HEK293 (cell line): ENCODE data around the gene CPEB2.

Source experiments
- CTCF ChIA-PET: fragments of 350-600 bp; formaldehyde crosslinking; extraction: SDS; loops from one replicate; lab custom pipeline; 2021; ENCODE audit warnings: antibody characterized with exemption; lab: Yijun Ruan, JAX
- POLR2A ChIA-PET: fragments of 300-600 bp; formaldehyde crosslinking; extraction: SDS; loops from one replicate; lab custom pipeline; 2020; ENCODE audit warnings: antibody characterized with exemption, inconsistent platforms; lab: Yijun Ruan, JAX
- H3K27ac ChIP-seq: fragments of 200-500 bp; sonication (Bioruptor generic); 2 replicates; pipeline ENCODE4 v1.5.1; 2014; ENCODE audit warnings: low read depth, low read length, control low read depth, inconsistent platforms; ENCODE audit errors: extremely low read depth
- H3K36me3 ChIP-seq, 2 experiments: fragments of 200-500 bp in 1 of 2; sonication (Bioruptor generic) in 1 of 2; 1 replicate in 1 of 2; 2 replicates in 1 of 2; pipeline ENCODE4 v1.5.1; 2014 to 2017; ENCODE audit warnings: inconsistent platforms in 2 of 2, low read length in 2 of 2; ENCODE audit not compliant: control insufficient read depth in 2 of 2, insufficient read depth in 1 of 2
- H3K4me1 ChIP-seq: fragments of 200-500 bp; sonication (Bioruptor generic); 2 replicates; pipeline ENCODE4 v1.5.1; 2014; ENCODE audit warnings: mild to moderate bottlenecking, low read length, inconsistent platforms; ENCODE audit not compliant: control insufficient read depth, insufficient read depth
- H3K4me3 ChIP-seq: 2 replicates; pipeline ENCODE4 v1.5.1; 2011; ENCODE audit warnings: low read depth, mild to moderate bottlenecking, control low read depth, low read length, moderate library complexity
- H3K9me3 ChIP-seq: fragments of 200-500 bp; sonication (Bioruptor generic); 2 replicates; pipeline ENCODE4 v1.5.1; 2014; ENCODE audit warnings: low read depth, low read length, inconsistent platforms; ENCODE audit not compliant: control insufficient read depth, insufficient read depth
- BCL11A ChIP-seq: fragments of 450-650 bp; formaldehyde crosslinking; IDR thresholded peaks from 2 replicates; pipeline ENCODE4 v1.5.1; 2016; ENCODE audit warnings: low read depth, missing biosample characterization, missing genetic modification characterization
- GLIS1 ChIP-seq: fragments of 450-650 bp; formaldehyde crosslinking; IDR thresholded peaks from 2 replicates; pipeline ENCODE4 v1.5.1; 2016; ENCODE audit warnings: missing biosample characterization, missing genetic modification characterization
- IKZF3 ChIP-seq: fragments of 450-650 bp; IDR thresholded peaks from 2 replicates; pipeline ENCODE4 v1.5.0; 2018; ENCODE audit warnings: missing biosample characterization, mild to moderate bottlenecking, missing genetic modification characterization, moderate library complexity
- MZF1 ChIP-seq: fragments of 450-650 bp; formaldehyde crosslinking; IDR thresholded peaks from 2 replicates; pipeline ENCODE4 v1.5.1; 2017; ENCODE audit warnings: missing biosample characterization, missing genetic modification characterization, borderline replicate concordance
- SCRT1 ChIP-seq: fragments of 450-650 bp; formaldehyde crosslinking; IDR thresholded peaks from 2 replicates; pipeline ENCODE4 v1.5.1; 2016; ENCODE audit warnings: missing biosample characterization, missing genetic modification characterization, borderline replicate concordance
- TCF7L2 ChIP-seq: IDR thresholded peaks from 2 replicates; pipeline ENCODE4 v1.6.1; 2011; ENCODE audit warnings: low read depth, mild to moderate bottlenecking, inconsistent platforms, low read length, moderate library complexity, borderline replicate concordance
- ZBTB48 ChIP-seq: fragments of 450-650 bp; formaldehyde crosslinking; IDR thresholded peaks from 2 replicates; pipeline ENCODE4 v1.5.1; 2016; ENCODE audit warnings: missing biosample characterization, missing genetic modification characterization
- ZFP37 ChIP-seq: fragments of 450-650 bp; formaldehyde crosslinking; IDR thresholded peaks from 2 replicates; pipeline ENCODE4 v1.5.1; 2016; ENCODE audit warnings: missing biosample characterization, missing genetic modification characterization
- ZFP41 ChIP-seq: fragments of 450-650 bp; formaldehyde crosslinking; IDR thresholded peaks from 2 replicates; pipeline ENCODE4 v1.5.1; 2016; ENCODE audit warnings: missing biosample characterization, missing genetic modification characterization, borderline replicate concordance
- ZNF529 ChIP-seq: fragments of 450-650 bp; formaldehyde crosslinking; IDR thresholded peaks from 2 replicates; pipeline ENCODE4 v1.5.1; 2017; ENCODE audit warnings: missing genetic modification characterization, missing biosample characterization; ENCODE audit not compliant: insufficient replicate concordance
- ZNF549 ChIP-seq: fragments of 450-650 bp; IDR thresholded peaks from 2 replicates; pipeline ENCODE4 v1.5.1; 2018; ENCODE audit warnings: missing biosample characterization, missing genetic modification characterization, mild to moderate bottlenecking, inconsistent platforms, moderate library complexity
- ZNF596 ChIP-seq: fragments of 450-650 bp; IDR thresholded peaks from 2 replicates; pipeline ENCODE4 v1.5.0; 2018; ENCODE audit warnings: missing biosample characterization, mild to moderate bottlenecking, missing genetic modification characterization, moderate library complexity
- ZNF707 ChIP-seq: fragments of 450-650 bp; formaldehyde crosslinking; IDR thresholded peaks from 2 replicates; pipeline ENCODE4 v1.5.1; 2016; ENCODE audit warnings: missing biosample characterization, missing genetic modification characterization
- TF ChIP-seq, protein P1 (sequence below): fragments of 450-650 bp; formaldehyde crosslinking; IDR thresholded peaks from 2 replicates; pipeline ENCODE4 v1.5.1; 2016; ENCODE audit warnings: missing biosample characterization, missing genetic modification characterization
- TF ChIP-seq, protein P2 (sequence below): fragments of 450-650 bp; formaldehyde crosslinking; IDR thresholded peaks from 2 replicates; pipeline ENCODE4 v1.5.1; 2016; ENCODE audit warnings: missing biosample characterization, missing genetic modification characterization
- TF ChIP-seq, protein P3 (sequence below): fragments of 450-650 bp; formaldehyde crosslinking; IDR thresholded peaks from 2 replicates; pipeline ENCODE4 v1.5.1; 2016; ENCODE audit warnings: missing biosample characterization, missing genetic modification characterization
- TF ChIP-seq, protein P4 (sequence below): fragments of 450-650 bp; formaldehyde crosslinking; IDR thresholded peaks from 2 replicates; pipeline ENCODE4 v1.5.1; 2016; ENCODE audit warnings: missing biosample characterization, missing genetic modification characterization
- TF ChIP-seq, protein P5 (sequence below): fragments of 450-650 bp; formaldehyde crosslinking; IDR thresholded peaks from 2 replicates; pipeline ENCODE4 v1.5.1; 2017; ENCODE audit warnings: missing biosample characterization, missing genetic modification characterization

Gene CPEB2

DNA sequence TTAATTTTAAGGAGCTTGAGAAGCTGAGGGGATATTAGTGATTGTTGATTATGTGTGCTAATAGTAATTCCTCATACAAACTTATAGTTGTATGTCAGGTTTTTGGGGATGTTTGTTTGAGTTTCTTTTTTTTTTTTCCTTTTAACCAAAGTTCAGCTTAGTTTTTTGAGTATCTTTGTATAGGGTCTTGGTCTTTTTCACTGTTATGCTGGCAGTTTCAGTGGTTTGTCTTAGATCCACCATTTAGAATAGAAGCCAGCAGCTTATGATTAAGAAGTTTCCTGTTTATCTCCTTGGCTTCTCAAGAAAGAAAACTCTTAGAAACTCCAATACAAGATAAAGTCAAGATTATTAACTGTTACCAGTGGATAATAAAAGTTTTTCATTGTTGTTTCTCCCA lies 16.1 kb downstream of the CPEB2 start (continued):
- TF ChIP-seq, protein P1, sequence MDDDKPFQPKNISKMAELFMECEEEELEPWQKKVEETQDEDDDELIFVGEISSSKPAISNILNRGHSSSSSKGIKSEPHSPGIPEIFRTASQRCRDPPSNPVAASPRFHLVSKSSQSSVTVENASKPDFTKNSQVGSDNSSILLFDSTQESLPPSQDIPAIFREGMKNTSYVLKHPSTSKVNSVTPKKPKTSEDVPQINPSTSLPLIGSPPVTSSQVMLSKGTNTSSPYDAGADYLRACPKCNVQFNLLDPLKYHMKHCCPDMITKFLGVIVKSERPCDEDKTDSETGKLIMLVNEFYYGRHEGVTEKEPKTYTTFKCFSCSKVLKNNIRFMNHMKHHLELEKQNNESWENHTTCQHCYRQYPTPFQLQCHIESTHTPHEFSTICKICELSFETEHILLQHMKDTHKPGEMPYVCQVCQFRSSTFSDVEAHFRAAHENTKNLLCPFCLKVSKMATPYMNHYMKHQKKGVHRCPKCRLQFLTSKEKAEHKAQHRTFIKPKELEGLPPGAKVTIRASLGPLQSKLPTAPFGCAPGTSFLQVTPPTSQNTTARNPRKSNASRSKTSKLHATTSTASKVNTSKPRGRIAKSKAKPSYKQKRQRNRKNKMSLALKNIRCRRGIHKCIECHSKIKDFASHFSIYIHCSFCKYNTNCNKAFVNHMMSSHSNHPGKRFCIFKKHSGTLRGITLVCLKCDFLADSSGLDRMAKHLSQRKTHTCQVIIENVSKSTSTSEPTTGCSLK = no peak
- TF ChIP-seq, protein P2, sequence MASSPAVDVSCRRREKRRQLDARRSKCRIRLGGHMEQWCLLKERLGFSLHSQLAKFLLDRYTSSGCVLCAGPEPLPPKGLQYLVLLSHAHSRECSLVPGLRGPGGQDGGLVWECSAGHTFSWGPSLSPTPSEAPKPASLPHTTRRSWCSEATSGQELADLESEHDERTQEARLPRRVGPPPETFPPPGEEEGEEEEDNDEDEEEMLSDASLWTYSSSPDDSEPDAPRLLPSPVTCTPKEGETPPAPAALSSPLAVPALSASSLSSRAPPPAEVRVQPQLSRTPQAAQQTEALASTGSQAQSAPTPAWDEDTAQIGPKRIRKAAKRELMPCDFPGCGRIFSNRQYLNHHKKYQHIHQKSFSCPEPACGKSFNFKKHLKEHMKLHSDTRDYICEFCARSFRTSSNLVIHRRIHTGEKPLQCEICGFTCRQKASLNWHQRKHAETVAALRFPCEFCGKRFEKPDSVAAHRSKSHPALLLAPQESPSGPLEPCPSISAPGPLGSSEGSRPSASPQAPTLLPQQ (tag by site-specific recombination) = no peak

DNA sequence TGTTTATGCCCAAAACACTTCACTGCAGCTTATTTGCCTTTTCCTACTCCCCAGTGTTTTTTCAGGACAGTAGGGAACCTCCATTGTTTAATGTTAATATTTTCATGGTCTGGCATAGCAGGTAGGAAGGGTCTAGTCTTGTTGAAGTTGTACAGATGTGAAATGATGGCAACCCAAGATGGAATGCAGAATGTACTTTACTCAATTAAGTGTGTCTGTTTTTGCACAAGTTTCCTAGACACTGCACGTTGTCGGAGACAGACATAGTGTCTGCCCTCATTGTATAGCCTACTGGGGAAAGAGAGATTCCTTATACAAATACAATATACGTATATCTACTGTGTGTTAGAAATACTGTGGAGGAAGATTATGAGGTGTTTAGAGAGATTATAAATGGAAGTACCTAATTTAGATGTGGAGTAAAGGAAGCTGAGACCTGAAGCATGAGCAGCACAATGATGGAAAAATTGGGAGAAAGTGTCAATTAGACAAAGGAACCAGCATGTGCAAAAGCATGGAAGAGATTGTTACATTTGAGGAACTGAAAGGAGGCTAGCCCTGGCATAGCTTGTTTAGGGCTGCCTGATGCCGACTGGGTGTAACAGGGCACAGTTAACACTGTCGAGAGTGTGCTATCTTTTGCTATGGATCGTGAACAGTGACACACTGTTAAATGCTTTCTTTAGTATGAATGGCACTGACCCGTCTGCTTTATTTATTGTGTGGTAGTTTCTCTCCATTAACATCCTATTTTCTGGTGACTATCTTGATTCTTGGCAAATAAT lies 18.4 kb downstream of the CPEB2 start:
- Histone ChIP-seq H3K4me1 (no peaks in the 10 kb centered on the region), H3K36me3 (peaks cover 4 to 27% of the 10 kb centered on the region in 2 experiments; a peak in 2 of 3 replicates), H3K4me3 (no peak overlapping the region), H3K27ac (no peak overlapping the region), H3K9me3 (no peaks in the 10 kb centered on the region)
- TF ChIP-seq ZFP41 (tag by site-specific recombination) = no peak
- TF ChIP-seq ZNF707 (tag by site-specific recombination) = no peak
- no peak for TF ChIP-seq ZNF549
- TF ChIP-seq IKZF3 (tag by site-specific recombination) = no peak
- no peak for TF ChIP-seq ZNF529 (tag by site-specific recombination)
- TF ChIP-seq BCL11A (tag by site-specific recombination) = no peak
- TF ChIP-seq, protein P3, sequence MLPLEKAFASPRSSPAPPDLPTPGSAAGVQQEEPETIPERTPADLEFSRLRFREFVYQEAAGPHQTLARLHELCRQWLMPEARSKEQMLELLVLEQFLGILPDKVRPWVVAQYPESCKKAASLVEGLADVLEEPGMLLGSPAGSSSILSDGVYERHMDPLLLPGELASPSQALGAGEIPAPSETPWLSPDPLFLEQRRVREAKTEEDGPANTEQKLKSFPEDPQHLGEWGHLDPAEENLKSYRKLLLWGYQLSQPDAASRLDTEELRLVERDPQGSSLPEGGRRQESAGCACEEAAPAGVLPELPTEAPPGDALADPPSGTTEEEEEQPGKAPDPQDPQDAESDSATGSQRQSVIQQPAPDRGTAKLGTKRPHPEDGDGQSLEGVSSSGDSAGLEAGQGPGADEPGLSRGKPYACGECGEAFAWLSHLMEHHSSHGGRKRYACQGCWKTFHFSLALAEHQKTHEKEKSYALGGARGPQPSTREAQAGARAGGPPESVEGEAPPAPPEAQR (tag by site-specific recombination) = no peak
- no peak for TF ChIP-seq GLIS1 (tag by site-specific recombination)
- no peak for TF ChIP-seq MZF1 (tag by site-specific recombination)
- no peak for TF ChIP-seq TCF7L2
- TF ChIP-seq, protein P4, sequence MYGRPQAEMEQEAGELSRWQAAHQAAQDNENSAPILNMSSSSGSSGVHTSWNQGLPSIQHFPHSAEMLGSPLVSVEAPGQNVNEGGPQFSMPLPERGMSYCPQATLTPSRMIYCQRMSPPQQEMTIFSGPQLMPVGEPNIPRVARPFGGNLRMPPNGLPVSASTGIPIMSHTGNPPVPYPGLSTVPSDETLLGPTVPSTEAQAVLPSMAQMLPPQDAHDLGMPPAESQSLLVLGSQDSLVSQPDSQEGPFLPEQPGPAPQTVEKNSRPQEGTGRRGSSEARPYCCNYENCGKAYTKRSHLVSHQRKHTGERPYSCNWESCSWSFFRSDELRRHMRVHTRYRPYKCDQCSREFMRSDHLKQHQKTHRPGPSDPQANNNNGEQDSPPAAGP (tag by site-specific recombination) = no peak
- TF ChIP-seq ZFP37 (tag by site-specific recombination) = no peak
- ChIA-PET CTCF (no interaction called here), POLR2A (no interaction called here)

DNA sequence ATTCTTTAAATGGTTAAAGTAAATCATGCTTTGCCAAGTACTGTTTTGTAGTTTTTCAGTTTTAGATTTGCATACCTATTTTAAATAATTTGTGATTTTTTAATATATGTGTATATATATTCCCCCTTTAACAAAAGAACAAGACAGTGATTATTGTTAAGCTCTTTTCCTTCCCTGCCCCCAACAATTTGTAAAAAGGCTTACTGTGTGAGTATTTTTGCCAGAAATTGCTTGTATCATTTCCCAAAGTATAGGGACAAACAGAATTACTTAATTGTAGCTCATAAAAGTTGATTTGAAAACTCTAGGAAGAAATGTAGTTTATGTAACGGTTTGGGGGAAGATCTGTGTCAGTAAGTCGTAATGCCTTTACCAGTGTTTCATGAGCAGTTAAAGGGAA lies 19.0 kb downstream of the CPEB2 start:
- no peaks in the 10 kb centered on the region for H3K9me3 ChIP-seq
- POLR2A ChIA-PET = no interaction called here
- no peak for TF ChIP-seq SCRT1 (tag by site-specific recombination)
- TF ChIP-seq, protein P5, sequence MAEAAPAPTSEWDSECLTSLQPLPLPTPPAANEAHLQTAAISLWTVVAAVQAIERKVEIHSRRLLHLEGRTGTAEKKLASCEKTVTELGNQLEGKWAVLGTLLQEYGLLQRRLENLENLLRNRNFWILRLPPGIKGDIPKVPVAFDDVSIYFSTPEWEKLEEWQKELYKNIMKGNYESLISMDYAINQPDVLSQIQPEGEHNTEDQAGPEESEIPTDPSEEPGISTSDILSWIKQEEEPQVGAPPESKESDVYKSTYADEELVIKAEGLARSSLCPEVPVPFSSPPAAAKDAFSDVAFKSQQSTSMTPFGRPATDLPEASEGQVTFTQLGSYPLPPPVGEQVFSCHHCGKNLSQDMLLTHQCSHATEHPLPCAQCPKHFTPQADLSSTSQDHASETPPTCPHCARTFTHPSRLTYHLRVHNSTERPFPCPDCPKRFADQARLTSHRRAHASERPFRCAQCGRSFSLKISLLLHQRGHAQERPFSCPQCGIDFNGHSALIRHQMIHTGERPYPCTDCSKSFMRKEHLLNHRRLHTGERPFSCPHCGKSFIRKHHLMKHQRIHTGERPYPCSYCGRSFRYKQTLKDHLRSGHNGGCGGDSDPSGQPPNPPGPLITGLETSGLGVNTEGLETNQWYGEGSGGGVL (tag by site-specific recombination) = no peak
- TF ChIP-seq, protein P4 (tag by site-specific recombination) = no peak
- TF ChIP-seq ZBTB48 = no peak
- no peak for TF ChIP-seq ZNF596 (tag by site-specific recombination)
- TF ChIP-seq, all 188 proteins: peak for 0
- Histone ChIP-seq H3K4me1 (no peaks in the 10 kb centered on the region), H3K27ac (no peak overlapping the region), H3K4me3 (no peak overlapping the region), H3K36me3 (peaks cover 4 to 21% of the 10 kb centered on the region in 2 experiments; a peak in 2 of 3 replicates)
- CTCF ChIA-PET = no interaction called here
